Stimulated activated CD4-positive, alpha-beta T cell treated with anti-CD3 and anti-CD28 coated beads, Interleukin-15, amount 100 ng/mL, for 24 hours (primary cell): ENCODE data around the gene COL4A6.
"Not testable (repeated sequence)": the region's sequence is repeated elsewhere in the genome, so short reads cannot be mapped to it uniquely, and the experiment has no call there.

ENCODE experiments used
- DNase-seq: peaks from one replicate; pipeline ENCODE4 v3.0.0-alpha.2; 2020

Gene COL4A6

GRCh38 chrX:108399418-108400165 is 38.6 kb downstream of the COL4A6 start:
- no peak for DNase-seq

- no peak for DNase-seq
Observed at GRCh38 chrX:108397627-108398391, 40.4 kb downstream of the COL4A6 start.

GRCh38 chrX:108396986-108397385 is 41.2 kb downstream of the COL4A6 start:
- no peak for DNase-seq

GRCh38 chrX:108396188-108396891 is 41.9 kb downstream of the COL4A6 start:
- no peak for DNase-seq

- not testable (repeated sequence) for DNase-seq
Observed at GRCh38 chrX:108390976-108391717, 47.1 kb downstream of the COL4A6 start.

GRCh38 chrX:108384783-108385182 is 53.4 kb downstream of the COL4A6 start:
- DNase-seq: no peak

- no peak for DNase-seq
Observed at GRCh38 chrX:108380222-108380621, 58.0 kb downstream of the COL4A6 start.

GRCh38 chrX:108376821-108377220 is 61.4 kb downstream of the COL4A6 start:
- not testable (repeated sequence) for DNase-seq

GRCh38 chrX:108375591-108375990 is 62.6 kb downstream of the COL4A6 start:
- DNase-seq: not testable (repeated sequence)

GRCh38 chrX:108366644-108367406 is 71.4 kb downstream of the COL4A6 start:
- DNase-seq: no peak

GRCh38 chrX:108362026-108362425 is 76.2 kb downstream of the COL4A6 start:
- no peak for DNase-seq

GRCh38 chrX:108361316-108361715 is 76.9 kb downstream of the COL4A6 start:
- DNase-seq: no peak

- DNase-seq: no peak
Observed at GRCh38 chrX:108359806-108360602, 78.2 kb downstream of the COL4A6 start.

GRCh38 chrX:108353452-108353851 is 84.8 kb downstream of the COL4A6 start:
- no peak for DNase-seq

GRCh38 chrX:108349210-108349609 is 89.0 kb downstream of the COL4A6 start:
- no peak for DNase-seq

- no peak for DNase-seq
Observed at GRCh38 chrX:108348525-108348924, 89.7 kb downstream of the COL4A6 start.

- no peak for DNase-seq
Observed at GRCh38 chrX:108347800-108348199, 90.4 kb downstream of the COL4A6 start.

GRCh38 chrX:108344216-108344615 is 94.0 kb downstream of the COL4A6 start:
- no peak for DNase-seq

- no peak for DNase-seq
Observed at GRCh38 chrX:108341947-108342346, 96.3 kb downstream of the COL4A6 start.

- no peak for DNase-seq
Observed at GRCh38 chrX:108332281-108332680, 105.9 kb downstream of the COL4A6 start.
